Adipocyte (in vitro differentiated cells): ENCODE data around the gene CFAP410.

Source experiments
- DNase-seq: peaks from one replicate; pipeline ENCODE4 v3.0.0-alpha.2; 2015; ENCODE audit warnings: low read depth
- H3K27me3 ChIP-seq: replicated peaks from 2 replicates; pipeline ENCODE4 v1.7.0; 2013; ENCODE audit warnings: mild to moderate bottlenecking, low read length, moderate library complexity; ENCODE audit not compliant: control insufficient read depth, insufficient read depth
- H3K36me3 ChIP-seq: 2 replicates; pipeline ENCODE4 v1.7.0; 2013; ENCODE audit warnings: low read length, mild to moderate bottlenecking, moderate library complexity; ENCODE audit not compliant: control insufficient read depth, insufficient read depth, severe bottlenecking
- H3K4me1 ChIP-seq: 2 replicates; pipeline ENCODE4 v1.7.0; 2013; ENCODE audit warnings: mild to moderate bottlenecking, low read length, moderate library complexity; ENCODE audit not compliant: control insufficient read depth, insufficient read depth
- H3K4me3 ChIP-seq: 2 replicates; pipeline ENCODE4 v1.7.0; 2013; ENCODE audit warnings: mild to moderate bottlenecking, low read length, moderate library complexity
- H3K9ac ChIP-seq: 2 replicates; pipeline ENCODE4 v1.7.0; 2013; ENCODE audit warnings: mild to moderate bottlenecking, low read length, moderate library complexity
- H3K9me3 ChIP-seq: 2 replicates; pipeline ENCODE4 v1.7.0; 2013; ENCODE audit warnings: mild to moderate bottlenecking, low read length, moderate library complexity; ENCODE audit not compliant: control insufficient read depth

Gene CFAP410

GRCh38 chr21:44292812-44293195 lies 46.4 kb downstream of the CFAP410 start:
- DNase-seq, result no peak
- Histone ChIP-seq H3K36me3 (no peaks in the 10 kb centered on the region), H3K4me1 (peaks cover 10% of the 10 kb centered on the region), H3K4me3 (no peak overlapping the region), H3K27me3 (peaks cover 8% of the 10 kb centered on the region), H3K9me3 (no peaks in the 10 kb centered on the region), H3K9ac (no peak overlapping the region)

DNA sequence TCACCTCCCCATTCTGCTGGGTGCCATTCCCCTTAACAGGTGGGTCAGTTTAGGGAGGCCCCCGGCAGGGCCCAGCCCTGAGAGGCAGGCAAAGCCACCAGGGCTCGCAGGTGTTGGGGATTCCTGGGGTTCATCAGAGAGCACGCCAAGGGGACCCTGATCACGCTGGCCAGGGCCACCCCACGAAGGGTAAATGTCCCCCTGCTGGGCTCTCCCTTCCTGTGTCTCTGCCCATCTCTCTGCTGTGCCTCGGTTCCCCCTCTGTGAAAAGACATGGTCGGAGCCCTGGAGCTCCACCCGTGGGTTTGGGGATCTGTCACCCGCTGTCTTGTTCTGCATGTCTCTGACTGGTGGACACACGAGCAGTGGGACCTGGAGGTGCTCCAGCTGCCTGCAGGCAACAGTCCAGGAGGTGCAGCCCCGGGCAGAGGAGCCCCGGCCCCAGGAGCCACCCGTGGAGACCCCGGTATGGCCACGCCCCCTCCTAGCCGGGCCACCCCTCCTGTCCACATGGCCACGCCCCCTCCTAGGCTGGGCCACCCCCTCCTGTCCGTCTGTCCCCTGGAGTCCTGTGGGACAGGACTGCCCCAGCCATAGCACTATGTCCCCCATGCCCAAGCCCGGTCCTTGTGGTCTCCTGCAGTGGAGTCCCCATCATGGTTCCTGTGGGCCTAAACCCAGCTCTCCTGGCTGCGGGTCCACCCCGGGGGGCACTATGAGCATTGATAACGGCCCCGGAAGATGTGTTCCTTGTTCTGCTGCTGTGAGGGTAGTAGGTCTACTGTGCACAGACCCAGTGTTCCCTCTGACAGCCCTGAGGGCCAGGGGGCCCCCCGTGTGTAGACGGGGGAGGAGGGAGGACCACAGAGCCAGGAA lies 47.0 kb downstream of the CFAP410 start:
- Histone ChIP-seq H3K27me3 (peaks cover 12% of the 10 kb centered on the region), H3K36me3 (no peaks in the 10 kb centered on the region), H3K9ac (no peak overlapping the region), H3K4me3 (no peak overlapping the region), H3K9me3 (no peaks in the 10 kb centered on the region), H3K4me1 (peaks cover 10% of the 10 kb centered on the region)
- no peak for DNase-seq

GRCh38 chr21:44291078-44291935 lies 47.9 kb downstream of the CFAP410 start:
- Histone ChIP-seq H3K9me3 (no peaks in the 10 kb centered on the region), H3K27me3 (peaks cover 17% of the 10 kb centered on the region), H3K36me3 (no peaks in the 10 kb centered on the region), H3K4me1 (peaks cover 10% of the 10 kb centered on the region), H3K9ac (no peak overlapping the region), H3K4me3 (no peak overlapping the region)
- DNase-seq, result no peak

DNA sequence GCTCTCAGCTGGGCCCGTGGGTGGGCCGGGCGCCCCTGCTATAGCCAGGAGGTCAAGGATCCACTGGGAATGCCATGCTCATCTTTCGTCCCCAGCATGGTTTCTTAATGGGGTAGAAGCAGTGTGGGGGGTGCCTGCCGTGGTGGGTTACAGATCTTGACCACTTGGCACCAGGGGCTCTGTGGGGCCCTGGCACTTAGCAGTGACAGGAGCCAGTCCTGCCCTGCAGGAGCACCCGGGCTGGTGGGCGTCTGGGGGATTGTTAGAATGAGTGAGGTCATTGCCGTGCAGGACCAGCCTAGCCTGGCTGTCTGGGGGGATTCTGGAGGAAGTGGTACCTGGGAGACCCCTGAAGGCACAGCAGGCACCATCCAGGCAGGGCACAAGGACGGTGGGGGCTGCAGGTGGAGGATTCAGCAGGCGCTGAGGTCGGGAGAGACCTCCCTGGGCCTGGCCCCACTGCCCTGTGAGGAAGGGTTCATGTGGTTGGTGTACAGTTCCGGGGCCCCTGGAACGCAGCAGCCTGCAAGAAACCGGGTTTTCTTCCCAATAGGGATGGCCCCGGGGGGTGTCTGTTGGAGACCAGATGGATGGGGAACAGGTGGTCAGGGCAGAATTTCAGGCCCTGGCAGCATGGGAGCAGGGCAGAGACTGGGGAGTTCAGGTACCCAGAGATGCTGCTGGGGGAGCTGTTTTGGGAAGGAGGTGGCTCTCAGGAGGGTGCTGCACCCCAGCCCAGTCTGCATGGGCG lies 48.7 kb downstream of the CFAP410 start:
- H3K4me1 ChIP-seq, result peaks cover 10% of the 10 kb centered on the region
- no peaks in the 10 kb centered on the region for H3K9me3 ChIP-seq
- no peak overlapping the region for H3K4me3 ChIP-seq
- no peak for DNase-seq
- no peaks in the 10 kb centered on the region for H3K36me3 ChIP-seq
- H3K9ac ChIP-seq, result no peak overlapping the region
- peaks cover 17% of the 10 kb centered on the region for H3K27me3 ChIP-seq

DNA sequence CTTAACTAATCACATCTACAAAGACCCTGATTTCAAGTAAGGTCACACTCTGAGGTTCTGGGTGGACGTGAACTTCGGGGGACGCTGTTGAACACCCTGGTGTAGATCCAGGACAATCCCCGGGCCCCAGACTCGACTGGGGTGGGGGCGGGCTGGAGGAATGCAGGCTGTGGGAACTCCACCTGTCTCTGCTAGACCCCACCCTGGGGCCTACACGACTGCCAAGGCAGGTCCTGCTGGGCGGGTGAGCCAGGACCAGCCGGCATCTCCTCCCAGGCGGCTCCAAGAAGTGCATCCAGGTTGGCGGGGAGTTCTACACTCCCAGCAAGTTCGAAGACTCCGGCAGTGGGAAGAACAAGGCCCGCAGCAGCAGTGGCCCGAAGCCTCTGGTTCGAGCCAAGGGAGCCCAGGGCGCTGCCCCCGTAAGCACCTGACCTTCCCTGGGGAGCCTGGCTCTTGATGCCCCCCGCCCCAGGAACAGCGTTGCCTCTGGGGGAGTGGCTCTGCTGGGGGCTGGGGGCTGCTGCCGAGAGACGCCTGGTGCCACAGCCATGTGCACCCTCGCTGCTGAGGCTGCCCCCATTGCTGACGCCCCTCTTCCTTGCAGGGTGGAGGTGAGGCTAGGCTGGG lies 49.7 kb downstream of the CFAP410 start:
- Histone ChIP-seq H3K4me3 (no peak overlapping the region), H3K36me3 (no peaks in the 10 kb centered on the region), H3K4me1 (peaks cover 3% of the 10 kb centered on the region), H3K9ac (no peak overlapping the region), H3K27me3 (peaks cover 25% of the 10 kb centered on the region), H3K9me3 (no peaks in the 10 kb centered on the region)
- DNase-seq, result no peak

DNA sequence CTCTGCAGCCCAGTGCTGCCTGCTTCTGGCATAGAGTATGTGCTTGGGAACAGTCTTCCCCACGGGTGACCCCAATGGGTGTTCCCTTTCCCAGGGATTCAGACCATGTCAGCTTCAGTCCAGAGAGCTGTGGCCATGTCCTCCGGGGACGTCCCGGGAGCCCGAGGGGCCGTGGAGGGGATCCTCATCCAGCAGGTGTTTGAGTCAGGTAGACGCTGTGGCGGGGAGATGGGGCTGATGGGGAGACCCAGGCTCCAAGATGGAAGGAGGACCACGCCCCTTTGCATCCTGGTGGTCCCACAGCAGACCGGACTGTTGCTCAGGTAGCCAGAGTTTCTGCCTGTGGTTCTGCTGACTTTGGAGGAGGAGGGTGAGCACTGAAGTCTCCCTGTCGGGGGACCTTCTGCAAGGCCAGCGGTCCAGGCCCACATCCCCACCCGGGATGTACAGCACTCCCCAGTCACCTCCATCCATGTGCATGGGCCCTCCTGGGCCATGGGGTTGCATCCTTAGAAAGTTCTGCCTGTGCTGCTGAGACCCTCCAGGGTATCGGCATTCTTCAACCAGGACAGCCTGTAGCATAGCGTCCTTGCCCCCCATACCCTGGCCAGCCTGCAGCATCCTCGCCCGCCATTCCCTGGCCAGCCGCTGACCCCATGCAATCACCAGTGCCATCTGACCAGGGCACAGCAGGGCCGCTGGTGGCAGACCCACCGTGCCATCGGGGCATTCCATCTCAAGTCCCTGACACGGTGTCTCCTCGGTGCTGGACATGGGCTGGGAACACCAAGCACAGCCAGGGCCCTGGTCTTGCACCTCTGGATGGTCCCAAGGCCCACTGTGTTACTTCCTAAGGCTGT lies 50.7 kb downstream of the CFAP410 start:
- H3K4me3 ChIP-seq, result no peak overlapping the region
- H3K9ac ChIP-seq, result no peak overlapping the region
- no peak for DNase-seq
- H3K36me3 ChIP-seq, result no peaks in the 10 kb centered on the region
- no peaks in the 10 kb centered on the region for H3K4me1 ChIP-seq
- H3K9me3 ChIP-seq, result no peaks in the 10 kb centered on the region
- H3K27me3 ChIP-seq, result peaks cover 25% of the 10 kb centered on the region

GRCh38 chr21:44286716-44287632 lies 52.2 kb downstream of the CFAP410 start:
- Histone ChIP-seq H3K9me3 (no peaks in the 10 kb centered on the region), H3K9ac (no peak overlapping the region), H3K27me3 (peaks cover 26% of the 10 kb centered on the region), H3K4me1 (no peaks in the 10 kb centered on the region), H3K36me3 (no peaks in the 10 kb centered on the region), H3K4me3 (no peak overlapping the region)
- DNase-seq, result no peak

DNA sequence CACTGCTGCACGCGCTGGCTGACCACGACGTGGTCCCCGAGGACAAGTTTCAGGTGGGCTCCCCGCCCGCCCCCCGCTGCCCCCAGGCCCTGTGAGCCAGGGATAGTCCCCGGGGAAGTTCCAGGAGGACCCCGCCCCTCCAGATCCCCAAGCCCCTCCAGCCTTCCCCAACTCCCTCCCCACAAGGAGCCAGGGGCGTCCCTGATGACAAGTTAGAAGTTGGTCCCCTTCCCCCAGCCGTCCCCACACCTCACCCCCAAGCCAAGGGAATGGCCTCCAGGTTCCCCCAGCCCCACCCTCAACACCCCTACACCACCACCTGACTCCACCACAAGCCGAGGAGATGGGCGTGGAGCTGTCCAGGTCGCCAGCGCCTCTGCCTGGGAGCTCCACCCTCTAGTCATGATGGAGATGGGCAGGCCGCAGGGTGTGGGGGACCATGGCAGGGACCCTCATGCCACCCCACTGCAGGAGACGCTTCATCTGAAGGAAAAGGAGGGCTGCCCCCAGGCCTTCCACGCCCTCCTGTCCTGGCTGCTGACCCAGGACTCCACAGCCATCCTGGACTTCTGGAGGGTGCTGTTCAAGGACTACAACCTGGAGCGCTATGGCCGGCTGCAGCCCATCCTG lies 53.0 kb downstream of the CFAP410 start:
- Histone ChIP-seq H3K9me3 (no peaks in the 10 kb centered on the region), H3K4me1 (no peaks in the 10 kb centered on the region), H3K4me3 (no peak overlapping the region), H3K27me3 (peaks cover 29% of the 10 kb centered on the region), H3K9ac (no peak overlapping the region), H3K36me3 (no peaks in the 10 kb centered on the region)
- no peak for DNase-seq

DNA sequence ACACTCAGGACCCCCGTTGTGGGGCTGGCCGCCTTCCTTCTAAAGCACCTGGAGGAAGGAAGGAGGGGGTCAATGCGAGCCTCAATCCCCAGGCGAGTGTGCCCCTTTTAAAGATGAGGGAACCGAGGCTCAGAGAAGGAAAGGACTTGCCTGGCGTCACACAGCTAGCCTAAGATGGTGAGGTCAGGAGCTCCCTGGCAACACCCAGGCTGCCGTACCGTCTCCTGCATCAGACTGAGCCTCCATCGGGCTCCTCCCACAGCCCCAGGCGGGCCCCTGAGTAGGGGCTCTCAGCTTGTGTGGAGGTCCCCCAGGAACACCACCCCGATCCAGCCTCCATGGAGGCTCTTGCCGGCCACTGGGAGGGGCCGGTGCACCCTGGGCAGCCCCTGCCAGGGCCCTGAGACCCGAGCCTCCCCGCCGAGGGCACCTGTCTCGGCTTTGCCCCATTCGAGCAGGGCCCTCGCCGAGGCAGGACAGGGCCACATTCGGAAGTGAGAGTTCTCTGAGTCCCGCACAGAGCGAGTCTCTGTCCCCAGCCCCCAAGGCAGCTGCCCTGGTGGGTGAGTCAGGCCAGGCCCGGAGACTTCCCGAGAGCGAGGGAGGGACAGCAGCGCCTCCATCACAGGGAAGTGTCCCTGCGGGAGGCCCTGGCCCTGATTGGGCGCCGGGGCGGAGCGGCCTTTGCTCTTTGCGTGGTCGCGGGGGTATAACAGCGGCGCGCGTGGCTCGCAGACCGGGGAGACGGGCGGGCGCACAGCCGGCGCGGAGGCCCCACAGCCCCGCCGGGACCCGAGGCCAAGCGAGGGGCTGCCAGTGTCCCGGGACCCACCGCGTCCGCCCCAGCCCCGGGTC lies 53.8 kb downstream of the CFAP410 start, which contains the start of gene AIRE:
AIRE (plus strand) TSS at position 739 of the 855 bp plus-strand sequence. CDS start 131 bp downstream, outside the sequence.
- H3K4me3 ChIP-seq, result no peak within 1 kb of the TSS
- H3K9me3 ChIP-seq, result no peaks in the 10 kb centered on the region
- no peaks in the 10 kb centered on the region for H3K36me3 ChIP-seq
- peaks cover 29% of the 10 kb centered on the region for H3K27me3 ChIP-seq
- H3K4me1 ChIP-seq, result no peaks in the 10 kb centered on the region
- DNase-seq, result peak; percentile 54
- H3K9ac ChIP-seq, result no peak within 1 kb of the TSS
